22Rv1 (cell line): ENCODE measurements around the gene FRS3.

Experiments used
- H3K27ac ChIP-seq: fragments of 450-650 bp; 2 replicates; pipeline ENCODE4 v1.5.1; 2017
- ZFX ChIP-seq: fragments of 450-650 bp; IDR thresholded peaks from 2 replicates; pipeline ENCODE4 v1.6.1; 2017; ENCODE audit warnings: antibody characterized with exemption, borderline replicate concordance
- TF ChIP-seq, protein P1 (sequence below): fragments of 450-650 bp; IDR thresholded peaks from 2 replicates; pipeline ENCODE4 v1.5.1; 2017; ENCODE audit warnings: mild to moderate bottlenecking

The FRS3 gene

DNA sequence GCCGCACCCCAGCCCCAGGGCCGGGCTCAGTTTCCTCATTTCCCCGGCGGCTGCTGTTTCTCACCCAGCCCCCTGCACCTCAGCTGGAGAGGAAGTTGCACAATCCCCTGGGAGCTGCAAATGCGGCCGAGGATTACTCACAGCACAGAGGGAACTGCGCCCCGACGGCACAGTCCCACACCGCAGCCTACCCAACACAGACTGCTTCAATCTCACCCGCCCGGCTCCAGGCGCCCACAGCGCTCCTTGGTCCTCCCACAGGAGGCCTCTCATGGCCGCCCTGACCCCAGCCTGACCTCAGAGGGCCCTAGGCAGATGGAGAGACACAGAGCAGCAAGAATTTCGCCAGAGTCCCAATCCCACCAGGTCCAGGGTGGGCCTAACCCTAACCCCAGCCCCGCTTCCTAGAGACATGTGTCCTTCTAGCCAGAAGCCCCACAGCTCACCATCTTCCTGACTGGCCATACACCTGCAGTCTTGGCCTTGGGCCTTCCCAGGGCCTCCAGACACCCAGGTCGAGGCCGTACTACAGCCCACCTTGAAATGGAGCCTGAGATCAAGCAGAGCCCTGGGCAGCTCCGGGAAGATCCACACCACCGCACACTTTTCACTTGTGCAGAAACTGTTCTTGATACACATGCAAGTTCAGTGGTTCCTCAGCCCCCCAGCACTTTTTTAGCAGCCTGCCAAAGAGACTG is 56.0 kb downstream of the FRS3 start:
- no peak overlapping the region for H3K27ac ChIP-seq
- no peak for TF ChIP-seq ZFX
- TF ChIP-seq, protein P1, sequence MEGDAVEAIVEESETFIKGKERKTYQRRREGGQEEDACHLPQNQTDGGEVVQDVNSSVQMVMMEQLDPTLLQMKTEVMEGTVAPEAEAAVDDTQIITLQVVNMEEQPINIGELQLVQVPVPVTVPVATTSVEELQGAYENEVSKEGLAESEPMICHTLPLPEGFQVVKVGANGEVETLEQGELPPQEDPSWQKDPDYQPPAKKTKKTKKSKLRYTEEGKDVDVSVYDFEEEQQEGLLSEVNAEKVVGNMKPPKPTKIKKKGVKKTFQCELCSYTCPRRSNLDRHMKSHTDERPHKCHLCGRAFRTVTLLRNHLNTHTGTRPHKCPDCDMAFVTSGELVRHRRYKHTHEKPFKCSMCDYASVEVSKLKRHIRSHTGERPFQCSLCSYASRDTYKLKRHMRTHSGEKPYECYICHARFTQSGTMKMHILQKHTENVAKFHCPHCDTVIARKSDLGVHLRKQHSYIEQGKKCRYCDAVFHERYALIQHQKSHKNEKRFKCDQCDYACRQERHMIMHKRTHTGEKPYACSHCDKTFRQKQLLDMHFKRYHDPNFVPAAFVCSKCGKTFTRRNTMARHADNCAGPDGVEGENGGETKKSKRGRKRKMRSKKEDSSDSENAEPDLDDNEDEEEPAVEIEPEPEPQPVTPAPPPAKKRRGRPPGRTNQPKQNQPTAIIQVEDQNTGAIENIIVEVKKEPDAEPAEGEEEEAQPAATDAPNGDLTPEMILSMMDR, result no peak

DNA sequence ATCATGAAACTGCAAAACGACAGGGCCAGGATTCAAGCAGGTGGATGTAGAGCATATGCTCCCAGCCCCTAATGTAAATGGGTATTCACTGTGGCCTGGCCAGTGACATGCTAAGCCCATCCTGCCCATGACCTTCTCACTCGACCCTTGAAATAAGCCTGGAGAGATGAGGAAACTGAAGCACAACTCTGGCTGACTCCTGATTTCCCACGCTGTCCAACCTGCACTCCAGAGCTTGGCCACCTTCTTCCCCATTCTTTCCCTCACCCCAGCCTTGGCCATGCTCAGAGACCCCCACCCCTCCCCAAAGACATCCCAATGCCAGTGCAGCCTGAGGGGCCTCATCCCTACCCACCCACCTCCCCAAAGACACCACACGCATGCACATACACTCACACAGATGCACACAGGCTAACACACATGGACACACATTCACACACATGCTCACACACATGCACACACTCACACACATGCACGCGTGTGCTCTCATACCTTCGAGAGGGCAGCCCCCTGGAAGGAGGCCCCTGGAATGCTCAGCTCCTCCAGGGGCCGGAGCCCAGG is 56.7 kb downstream of the FRS3 start:
- no peak overlapping the region for H3K27ac ChIP-seq
- TF ChIP-seq ZFX, result no peak
- TF ChIP-seq, protein P1, result no peak

DNA sequence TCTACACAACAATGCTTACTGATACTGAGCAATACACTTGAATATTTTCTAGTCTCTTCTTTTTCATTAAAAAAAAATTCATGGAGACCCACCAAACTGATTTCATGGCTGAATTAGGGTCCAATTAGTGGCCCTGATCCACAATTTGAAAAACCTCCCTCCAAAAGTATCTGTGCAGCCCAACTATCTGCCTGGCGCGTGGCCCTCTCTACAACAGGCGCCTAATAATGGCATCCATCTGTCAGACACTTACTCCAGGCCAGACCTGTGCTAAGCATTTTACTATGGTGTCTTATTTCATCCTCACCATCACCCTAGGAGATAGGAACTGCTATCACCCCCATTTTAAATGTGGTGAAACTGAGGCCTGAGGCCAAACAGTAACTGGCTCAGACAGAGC is 58.3 kb downstream of the FRS3 start:
- no peak overlapping the region for H3K27ac ChIP-seq
- TF ChIP-seq, protein P1, result no peak
- TF ChIP-seq ZFX, result no peak

DNA sequence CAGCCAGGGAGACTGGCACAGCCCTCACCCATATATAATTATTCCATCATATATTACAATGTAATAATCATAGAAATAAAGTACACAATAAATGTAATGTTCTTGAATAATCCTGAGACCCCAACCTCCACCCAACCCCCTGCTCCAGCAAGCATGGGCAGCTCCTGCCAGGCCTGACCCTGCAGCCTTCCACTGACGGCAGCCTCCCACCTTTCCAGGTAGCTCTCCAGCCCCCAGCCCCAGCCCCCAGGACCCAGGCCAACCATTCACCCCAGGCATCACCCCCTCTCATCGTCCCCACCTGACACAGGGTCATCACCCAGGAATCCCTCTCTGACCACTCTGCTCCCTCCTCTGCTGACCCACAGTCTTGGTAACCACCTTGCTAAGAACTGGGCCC is 58.9 kb downstream of the FRS3 start:
- TF ChIP-seq, protein P1, result no peak
- no peak for TF ChIP-seq ZFX
- no peak overlapping the region for H3K27ac ChIP-seq

DNA sequence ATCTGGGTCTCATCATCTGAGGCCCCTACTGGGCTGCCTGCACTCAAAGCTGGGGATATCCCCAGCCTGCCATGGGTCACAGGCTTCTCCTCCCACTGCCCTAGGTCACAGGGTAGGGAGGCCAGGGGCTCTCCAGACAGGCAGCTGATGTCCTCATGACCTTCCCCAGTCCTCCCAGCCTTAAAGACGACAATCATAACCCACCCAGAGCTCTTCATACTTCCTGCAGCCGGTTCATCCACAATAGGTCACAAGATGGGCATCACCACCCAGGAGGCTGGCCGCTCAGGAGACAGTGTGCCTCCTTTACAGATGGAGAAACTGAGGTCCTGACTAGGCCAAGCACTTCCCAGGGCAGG is 59.5 kb downstream of the FRS3 start:
- H3K27ac ChIP-seq, result no peak overlapping the region
- TF ChIP-seq ZFX, result no peak
- TF ChIP-seq, protein P1, result no peak
